GM03348 (cell line): ENCODE results near the gene PIP5K1A.
"Not testable (repeated sequence)": the region's sequence is repeated elsewhere in the genome, so short reads cannot be mapped to it uniquely, and the experiment has no call there.

Source experiments
- DNase-seq: peaks from one replicate; pipeline ENCODE4 v3.0.0; 2012; ENCODE audit warnings: low spot score

Gene PIP5K1A

DNA sequence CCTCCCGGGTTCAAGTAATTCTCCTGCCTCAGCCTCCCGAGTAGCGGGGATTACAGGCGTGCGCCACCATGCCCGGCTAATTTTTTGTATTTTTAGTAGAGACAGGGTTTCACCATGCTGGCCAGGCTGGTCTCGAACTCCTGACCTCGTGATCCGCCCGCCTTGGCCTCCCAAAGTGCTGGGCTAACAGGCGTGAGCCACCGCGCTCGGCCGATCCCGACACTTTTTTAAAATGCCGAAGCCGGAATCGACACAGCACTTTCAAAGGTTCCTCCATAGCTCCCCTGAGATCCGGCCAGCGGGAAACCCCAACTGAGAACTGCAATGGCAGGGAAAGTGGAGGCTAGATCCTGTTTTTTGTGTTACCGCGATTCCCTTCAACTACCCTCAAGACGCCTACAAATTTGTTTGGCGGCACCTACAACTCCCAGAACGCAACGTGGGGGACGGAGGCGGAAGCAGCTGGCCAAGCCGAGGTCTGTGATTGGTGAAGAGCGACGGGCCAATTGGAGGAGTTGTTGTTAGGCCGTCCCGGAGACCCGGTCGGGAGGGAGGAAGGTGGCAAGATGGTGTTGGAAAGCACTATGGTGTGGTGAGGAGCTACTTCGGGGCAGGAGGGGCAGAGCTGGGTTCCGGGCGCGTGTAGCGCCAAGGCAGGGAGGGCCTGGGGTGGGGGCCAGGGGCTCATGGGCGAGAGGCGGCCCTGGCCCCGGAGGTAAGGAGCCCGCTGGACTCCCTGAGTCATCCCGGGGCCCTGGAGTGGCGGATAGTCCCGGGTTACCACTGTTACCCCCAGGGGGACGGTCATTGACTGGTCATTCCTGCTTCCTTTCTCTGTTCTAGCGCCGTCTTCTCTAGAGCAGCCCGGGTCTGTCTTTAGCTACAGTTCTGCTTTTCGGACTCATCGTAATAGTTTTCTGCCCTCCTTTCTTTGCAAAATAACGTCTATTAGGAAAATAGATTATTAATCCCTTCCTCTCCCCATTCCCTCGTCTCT, 56.2 kb downstream of the PIP5K1A start, which contains the start of gene PSMD4:
TSS of gene PSMD4 (plus strand) at position 518 of the 997 bp plus-strand sequence. CDS start at position 567, 49 bp downstream.
- peak; percentile 100 for DNase-seq

GRCh38 chr1:151255381-151255780, 57.0 kb downstream of the PIP5K1A start:
- DNase-seq = no peak

- DNase-seq = no peak
These were observed 61.0 kb downstream of the PIP5K1A start for GRCh38 chr1:151259351-151259750.

- DNase-seq = no peak
These were observed 67.3 kb downstream of the PIP5K1A start for GRCh38 chr1:151265446-151266236.

DNA sequence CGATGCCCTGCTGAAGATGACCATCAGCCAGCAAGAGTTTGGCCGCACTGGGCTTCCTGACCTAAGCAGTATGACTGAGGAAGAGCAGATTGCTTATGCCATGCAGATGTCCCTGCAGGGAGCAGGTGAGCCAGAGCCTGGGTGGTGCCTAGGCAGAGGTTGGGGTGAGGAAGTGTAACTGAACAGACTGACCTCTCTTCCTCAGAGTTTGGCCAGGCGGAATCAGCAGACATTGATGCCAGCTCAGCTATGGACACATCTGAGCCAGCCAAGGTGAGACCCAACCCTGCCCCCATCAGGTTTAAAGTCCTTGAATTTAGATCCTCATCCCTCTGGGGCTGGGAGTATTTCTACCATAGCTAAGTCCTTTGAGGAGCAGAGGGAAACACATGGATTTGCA, 68.0 kb downstream of the PIP5K1A start:
- no peak for DNase-seq

DNA sequence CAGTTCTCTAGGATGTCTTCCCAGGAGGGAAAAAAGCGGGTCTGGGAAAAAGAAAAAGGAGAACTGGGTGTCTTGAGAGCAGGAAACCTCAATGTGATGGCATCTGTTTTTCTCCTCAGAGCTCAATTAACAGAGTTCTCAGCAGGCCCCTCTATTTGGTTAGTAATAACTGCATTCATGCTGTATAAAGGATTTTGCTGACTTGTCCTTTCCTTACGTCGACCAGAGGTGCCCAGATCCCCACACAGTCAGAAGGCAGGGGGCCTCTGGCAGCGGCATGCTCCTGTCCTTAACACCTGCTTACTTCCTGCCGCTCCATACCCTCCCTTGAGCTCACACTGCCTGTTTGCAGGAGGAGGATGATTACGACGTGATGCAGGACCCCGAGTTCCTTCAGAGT, 68.5 kb downstream of the PIP5K1A start:
- DNase-seq = no peak

DNA sequence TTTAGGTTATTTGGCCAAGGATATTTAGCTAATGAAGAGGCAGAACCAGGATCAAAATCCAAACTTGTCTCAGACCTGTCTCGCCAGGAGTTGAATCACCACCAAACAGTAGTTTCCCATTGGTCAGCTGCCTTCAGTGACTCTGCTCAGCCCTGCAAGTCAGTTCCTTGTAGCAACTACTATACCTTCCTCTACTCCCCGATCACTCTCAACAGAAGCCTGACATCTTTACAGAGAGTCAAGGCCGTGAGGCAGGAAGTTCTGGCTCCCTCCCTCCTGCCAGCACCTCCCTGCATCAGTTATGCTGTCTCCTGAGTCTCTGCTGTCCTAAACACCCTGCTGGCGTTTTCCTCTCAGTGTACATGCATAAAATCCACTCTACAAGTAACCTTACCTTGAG, 69.4 kb downstream of the PIP5K1A start:
- no peak for DNase-seq

DNA sequence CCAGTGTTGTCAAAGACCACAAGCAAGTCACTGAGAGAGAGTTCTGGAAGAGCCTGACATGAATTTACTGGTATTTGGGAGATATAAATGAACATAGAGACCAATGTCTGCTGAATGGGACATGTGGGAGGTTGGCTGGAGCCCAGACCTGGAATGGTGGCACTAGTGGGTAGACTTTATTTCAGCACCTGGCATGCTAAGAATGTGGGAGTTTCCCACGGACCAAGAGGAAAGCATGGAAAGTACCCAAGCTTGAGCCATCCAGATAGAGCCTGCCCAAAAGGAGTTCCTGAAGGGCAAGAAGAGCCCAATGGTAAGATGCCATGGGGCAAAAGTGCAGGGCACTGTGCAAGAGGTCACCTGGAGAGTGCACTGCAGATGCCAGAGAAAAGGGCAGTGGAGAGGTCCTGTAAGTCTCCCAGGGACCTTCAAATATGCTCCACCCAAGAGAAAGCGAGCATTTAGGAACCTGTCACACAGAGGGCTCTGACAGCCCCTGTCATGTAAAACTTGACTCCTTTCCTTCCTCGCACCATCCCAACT, 75.6 kb downstream of the PIP5K1A start:
- DNase-seq = no peak

GRCh38 chr1:151275341-151275740, 77.0 kb downstream of the PIP5K1A start:
- not testable (repeated sequence) for DNase-seq

- DNase-seq = no peak
These were observed 78.9 kb downstream of the PIP5K1A start for GRCh38 chr1:151277249-151277648.

GRCh38 chr1:151281225-151281968, 83.0 kb downstream of the PIP5K1A start:
- peak; percentile 95 for DNase-seq

- peak; percentile 99 for DNase-seq
These were observed 83.9 kb downstream of the PIP5K1A start, which contains the start of gene ZNF687 for GRCh38 chr1:151281969-151282882. ZNF687 (plus strand) TSS chr1:151282299; CDS start chr1:151286292, 3,993 bp downstream.

- DNase-seq = no peak
These were observed 84.8 kb downstream of the PIP5K1A start for GRCh38 chr1:151282883-151283725.

DNA sequence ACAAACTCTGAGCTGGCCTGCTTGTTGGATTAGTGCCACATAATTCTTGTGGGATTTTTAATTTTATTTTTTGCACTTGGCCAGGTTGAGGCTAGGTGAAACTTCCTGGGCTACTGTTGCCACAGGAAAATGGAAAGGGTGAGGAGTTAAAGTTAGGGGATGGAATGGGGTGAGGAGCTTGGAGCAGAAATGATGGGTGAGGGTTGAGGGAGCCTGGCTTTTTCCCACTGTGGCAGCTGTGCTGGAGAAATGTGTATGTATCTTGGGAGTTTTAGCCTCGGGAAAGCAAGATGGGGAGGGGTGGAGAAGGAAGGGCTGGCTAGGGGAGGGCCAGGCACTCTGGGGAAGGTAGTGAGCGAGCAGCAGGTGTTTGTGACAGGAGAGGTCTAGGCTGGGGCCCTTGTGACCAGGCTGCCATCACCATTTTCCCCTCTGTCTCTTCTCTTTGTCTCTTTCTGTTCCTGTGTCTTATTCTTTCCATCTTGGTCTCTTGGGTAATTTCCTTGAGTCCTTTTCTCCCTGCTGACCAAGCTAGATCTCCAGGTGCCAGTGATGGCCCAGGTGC, 85.7 kb downstream of the PIP5K1A start:
- DNase-seq = no peak

DNA sequence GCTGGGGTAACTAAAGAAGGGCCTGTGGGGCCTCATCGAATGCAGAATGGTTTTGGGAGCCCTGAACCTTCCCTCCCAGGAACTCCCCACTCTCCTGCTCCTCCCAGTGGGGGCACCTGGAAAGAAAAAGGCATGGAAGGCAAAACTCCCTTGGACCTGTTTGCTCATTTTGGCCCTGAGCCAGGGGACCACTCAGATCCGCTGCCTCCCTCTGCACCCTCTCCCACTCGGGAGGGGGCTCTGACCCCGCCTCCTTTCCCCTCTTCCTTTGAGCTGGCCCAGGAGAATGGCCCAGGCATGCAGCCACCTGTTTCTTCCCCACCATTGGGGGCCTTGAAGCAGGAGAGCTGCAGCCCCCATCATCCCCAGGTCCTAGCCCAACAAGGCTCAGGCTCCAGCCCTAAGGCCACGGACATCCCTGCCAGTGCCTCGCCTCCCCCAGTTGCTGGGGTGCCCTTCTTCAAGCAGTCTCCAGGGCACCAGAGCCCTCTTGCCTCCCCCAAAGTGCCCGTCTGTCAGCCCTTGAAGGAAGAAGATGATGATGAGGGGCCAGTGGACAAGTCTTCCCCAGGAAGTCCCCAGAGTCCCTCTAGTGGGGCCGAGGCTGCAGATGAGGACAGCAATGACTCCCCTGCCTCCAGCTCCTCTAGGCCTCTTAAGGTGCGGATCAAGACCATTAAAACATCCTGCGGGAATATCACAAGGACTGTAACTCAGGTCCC, 88.4 kb downstream of the PIP5K1A start:
- DNase-seq = no peak

DNA sequence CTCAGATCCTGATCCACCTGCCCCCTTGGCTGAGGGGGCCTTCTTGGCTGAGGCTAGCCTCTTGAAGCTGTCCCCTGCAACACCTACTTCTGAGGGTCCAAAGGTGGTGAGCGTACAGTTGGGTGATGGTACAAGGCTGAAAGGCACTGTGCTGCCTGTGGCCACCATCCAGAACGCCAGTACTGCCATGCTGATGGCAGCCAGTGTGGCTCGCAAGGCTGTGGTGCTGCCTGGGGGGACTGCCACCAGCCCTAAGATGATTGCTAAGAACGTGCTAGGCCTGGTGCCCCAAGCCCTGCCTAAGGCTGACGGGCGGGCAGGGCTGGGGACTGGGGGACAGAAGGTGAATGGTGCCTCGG, 89.0 kb downstream of the PIP5K1A start:
- DNase-seq = no peak

DNA sequence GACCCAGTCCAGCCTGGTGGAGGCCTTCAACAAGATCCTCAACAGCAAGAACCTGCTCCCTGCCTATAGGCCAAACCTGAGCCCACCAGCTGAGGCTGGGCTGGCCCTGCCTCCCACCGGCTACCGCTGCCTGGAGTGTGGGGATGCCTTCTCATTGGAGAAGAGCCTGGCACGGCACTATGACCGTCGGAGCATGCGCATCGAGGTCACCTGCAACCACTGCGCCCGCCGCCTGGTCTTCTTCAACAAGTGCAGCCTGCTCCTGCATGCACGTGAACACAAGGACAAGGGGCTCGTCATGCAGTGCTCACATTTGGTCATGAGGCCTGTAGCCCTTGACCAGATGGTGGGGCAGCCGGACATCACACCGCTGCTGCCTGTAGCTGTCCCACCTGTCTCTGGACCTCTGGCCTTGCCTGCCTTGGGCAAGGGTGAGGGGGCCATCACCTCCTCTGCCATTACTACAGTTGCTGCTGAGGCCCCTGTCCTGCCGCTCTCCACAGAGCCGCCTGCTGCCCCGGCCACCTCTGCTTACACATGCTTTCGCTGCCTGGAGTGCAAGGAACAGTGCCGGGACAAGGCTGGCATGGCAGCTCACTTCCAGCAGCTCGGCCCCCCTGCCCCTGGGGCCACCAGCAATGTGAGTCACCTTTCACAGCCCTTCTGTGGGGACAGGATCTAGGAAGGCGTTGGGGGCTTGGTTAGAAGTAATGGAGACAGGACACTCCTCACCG, 89.6 kb downstream of the PIP5K1A start:
- DNase-seq = no peak

- no peak for DNase-seq
These were observed 90.2 kb downstream of the PIP5K1A start for GRCh38 chr1:151288502-151288901.
